Effector memory CD4-positive, alpha-beta T cell (primary cell): ENCODE measurements around the gene CHID1.

Source experiments
- DNase-seq, 3 donors: peaks; one replicate each; pipeline ENCODE4 v3.0.0-alpha.2; 2020
- H3K27ac ChIP-seq: 2 replicates; pipeline ENCODE4 v1.7.0; 2013; ENCODE audit warnings: mild to moderate bottlenecking, low read length, moderate library complexity; ENCODE audit not compliant: insufficient read depth, poor library complexity, severe bottlenecking
- H3K27me3 ChIP-seq: replicated peaks from 2 replicates; pipeline ENCODE4 v1.7.0; 2013; ENCODE audit warnings: mild to moderate bottlenecking, low read length; ENCODE audit not compliant: insufficient read depth, control insufficient read depth, poor library complexity, severe bottlenecking
- H3K36me3 ChIP-seq: 2 replicates; pipeline ENCODE4 v1.7.0; 2013; ENCODE audit warnings: mild to moderate bottlenecking, low read length, moderate library complexity; ENCODE audit not compliant: control insufficient read depth, insufficient read depth
- H3K4me1 ChIP-seq: 2 replicates; pipeline ENCODE4 v1.7.0; 2013; ENCODE audit warnings: low read length, mild to moderate bottlenecking; ENCODE audit not compliant: control insufficient read depth, insufficient read depth, poor library complexity, severe bottlenecking
- H3K4me3 ChIP-seq: 2 replicates; pipeline ENCODE4 v1.7.0; 2013; ENCODE audit warnings: low read length, low read depth, mild to moderate bottlenecking; ENCODE audit not compliant: insufficient read depth, poor library complexity, severe bottlenecking
- H3K9me3 ChIP-seq: 2 replicates; pipeline ENCODE4 v1.7.0; 2013; ENCODE audit warnings: mild to moderate bottlenecking, low read length, moderate library complexity; ENCODE audit not compliant: control insufficient read depth

Gene CHID1

GRCh38 chr11:924406-925157 lies 14.0 kb upstream of the CHID1 start:
- DNase-seq, result no peak
- Histone ChIP-seq H3K9me3 (no peaks in the 10 kb centered on the region), H3K36me3 (no peaks in the 10 kb centered on the region), H3K4me1 (peaks cover 31% of the 10 kb centered on the region), H3K27me3 (no peaks in the 10 kb centered on the region), H3K27ac (no peak overlapping the region), H3K4me3 (no peak overlapping the region)

GRCh38 chr11:923691-924405 lies 13.2 kb upstream of the CHID1 start:
- H3K4me1 ChIP-seq, result peaks cover 25% of the 10 kb centered on the region
- H3K9me3 ChIP-seq, result no peaks in the 10 kb centered on the region
- no peaks in the 10 kb centered on the region for H3K27me3 ChIP-seq
- H3K27ac ChIP-seq, result no peak overlapping the region
- no peak for DNase-seq
- H3K4me3 ChIP-seq, result no peak overlapping the region
- H3K36me3 ChIP-seq, result no peaks in the 10 kb centered on the region

- no peak overlapping the region for H3K27ac ChIP-seq
- peaks cover 8% of the 10 kb centered on the region for H3K4me1 ChIP-seq
- no peaks in the 10 kb centered on the region for H3K9me3 ChIP-seq
- no peaks in the 10 kb centered on the region for H3K27me3 ChIP-seq
- DNase-seq, result no peak
- no peaks in the 10 kb centered on the region for H3K36me3 ChIP-seq
- H3K4me3 ChIP-seq, result no peak overlapping the region
These were observed 11.5 kb upstream of the CHID1 start for GRCh38 chr11:921921-922678.

DNA sequence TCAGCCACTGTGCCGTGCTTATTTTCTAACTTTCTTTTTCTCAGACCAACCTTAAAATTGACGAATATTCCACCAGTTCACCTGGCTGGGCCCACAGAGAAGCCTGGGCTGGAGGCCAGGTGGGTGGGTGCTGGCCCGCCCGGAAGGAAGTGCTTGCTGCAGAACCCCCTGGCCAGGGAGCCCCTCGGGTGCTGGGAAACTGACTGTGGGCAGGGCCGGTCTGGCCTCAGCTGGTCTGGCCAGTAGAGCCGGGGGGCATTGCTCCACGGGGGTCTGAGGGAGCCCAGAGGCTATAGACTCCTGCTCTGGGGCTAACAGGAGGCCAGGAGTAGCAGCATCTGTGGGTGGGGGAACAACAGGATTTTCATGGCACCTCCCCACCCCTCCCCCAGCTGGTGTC lies 6.8 kb upstream of the CHID1 start:
- Histone ChIP-seq H3K4me1 (no peaks in the 10 kb centered on the region), H3K27me3 (no peaks in the 10 kb centered on the region), H3K27ac (no peak overlapping the region), H3K4me3 (no peak overlapping the region), H3K36me3 (no peaks in the 10 kb centered on the region), H3K9me3 (no peaks in the 10 kb centered on the region)
- DNase-seq, result no peak

DNA sequence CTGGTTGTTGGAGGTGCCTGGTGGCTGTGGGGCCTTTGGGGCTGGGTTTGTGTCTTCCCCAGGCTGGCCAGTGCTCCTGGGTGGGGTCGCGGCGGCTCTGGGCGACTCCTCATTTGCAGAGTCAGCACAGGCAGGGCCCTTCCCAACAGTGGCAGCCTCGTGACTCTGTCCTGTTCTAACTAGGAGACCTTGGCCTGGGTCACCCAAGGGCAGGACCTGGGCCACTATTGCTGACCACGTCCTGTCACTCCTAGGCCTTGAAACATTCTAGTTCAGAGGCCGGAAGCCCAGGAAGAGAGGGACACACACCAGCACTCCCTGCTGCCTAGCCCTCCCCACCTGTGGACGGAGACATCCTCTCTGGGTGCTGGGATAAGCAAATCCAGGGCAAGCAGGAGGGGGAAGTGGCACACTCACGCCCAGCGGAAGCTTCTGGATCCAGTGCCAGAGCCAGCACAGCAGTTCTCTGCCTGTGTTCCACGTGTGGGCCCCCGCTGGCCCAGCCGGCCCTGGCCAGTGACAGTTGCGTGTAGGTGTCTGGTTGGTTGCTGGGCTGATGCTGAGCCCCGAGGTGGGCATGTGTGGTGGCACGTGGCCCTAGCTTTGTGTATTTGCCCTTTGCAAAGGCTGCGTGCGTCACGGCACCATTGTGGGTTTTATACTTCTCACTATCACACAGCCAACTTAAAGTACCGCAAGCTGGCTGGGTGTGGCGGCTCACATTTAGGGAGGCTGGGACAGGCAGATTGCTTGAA lies 4.3 kb upstream of the CHID1 start:
- DNase-seq, result no peak

DNA sequence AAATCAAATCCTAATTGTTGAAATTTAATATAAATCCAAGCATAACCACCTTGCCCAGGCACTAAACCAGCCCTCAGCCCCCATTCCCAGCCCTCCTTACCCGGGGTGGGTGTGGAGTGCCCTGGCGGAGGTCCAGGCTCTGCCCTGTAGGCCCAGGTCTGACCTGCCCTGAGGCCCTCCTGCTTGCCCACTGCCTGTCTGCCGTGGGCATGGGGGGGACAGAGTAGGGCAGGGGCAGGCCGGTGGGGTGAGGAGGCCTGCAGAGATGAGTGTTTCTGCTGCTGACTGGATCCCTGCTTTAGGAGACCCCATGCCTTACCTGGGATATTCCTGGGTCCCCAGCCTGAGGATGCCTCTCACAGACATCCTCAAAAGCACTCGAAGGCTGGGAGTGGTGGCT lies 3.6 kb upstream of the CHID1 start:
- Histone ChIP-seq H3K36me3 (no peaks in the 10 kb centered on the region), H3K27me3 (no peaks in the 10 kb centered on the region), H3K4me3 (no peak overlapping the region), H3K27ac (no peak overlapping the region), H3K9me3 (no peaks in the 10 kb centered on the region), H3K4me1 (peaks cover 17% of the 10 kb centered on the region)
- DNase-seq, result no peak

More for the DNA sequence above, 4.3 kb upstream of the CHID1 start:
- no peaks in the 10 kb centered on the region for H3K27me3 ChIP-seq
- H3K36me3 ChIP-seq, result no peaks in the 10 kb centered on the region
- H3K4me1 ChIP-seq, result peaks cover 11% of the 10 kb centered on the region
- no peak overlapping the region for H3K27ac ChIP-seq
- H3K9me3 ChIP-seq, result no peaks in the 10 kb centered on the region
- no peak overlapping the region for H3K4me3 ChIP-seq

DNA sequence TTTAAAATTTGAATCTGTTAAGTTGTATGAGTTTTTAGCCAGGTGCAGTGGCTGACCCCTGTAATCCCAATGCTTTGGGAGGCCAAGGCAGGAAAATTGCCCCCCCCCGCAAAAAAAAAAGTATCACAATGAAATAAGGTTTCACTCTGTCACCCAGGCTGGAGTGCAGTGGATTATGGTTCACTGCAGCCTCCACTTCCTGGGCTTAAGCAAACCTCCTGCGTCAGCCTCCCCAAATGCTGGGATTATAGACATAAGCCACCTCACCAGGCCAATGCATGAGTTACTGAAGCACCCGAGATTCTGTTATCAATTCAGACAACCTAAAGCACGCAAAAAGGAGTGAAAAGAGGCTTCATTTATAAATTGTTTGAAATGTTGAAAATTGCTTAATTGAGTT lies 2.4 kb upstream of the CHID1 start:
- Histone ChIP-seq H3K36me3 (no peaks in the 10 kb centered on the region), H3K27me3 (no peaks in the 10 kb centered on the region), H3K4me3 (no peak overlapping the region), H3K4me1 (peaks cover 18% of the 10 kb centered on the region), H3K27ac (no peak overlapping the region), H3K9me3 (no peaks in the 10 kb centered on the region)
- no peak for DNase-seq

- DNase-seq, result no peak
- Histone ChIP-seq H3K9me3 (no peaks in the 10 kb centered on the region), H3K4me1 (peaks cover 18% of the 10 kb centered on the region), H3K36me3 (no peaks in the 10 kb centered on the region), H3K27me3 (no peaks in the 10 kb centered on the region), H3K27ac (no peak overlapping the region), H3K4me3 (no peak overlapping the region)
These were observed 1.7 kb upstream of the CHID1 start for GRCh38 chr11:912266-912665.

DNA sequence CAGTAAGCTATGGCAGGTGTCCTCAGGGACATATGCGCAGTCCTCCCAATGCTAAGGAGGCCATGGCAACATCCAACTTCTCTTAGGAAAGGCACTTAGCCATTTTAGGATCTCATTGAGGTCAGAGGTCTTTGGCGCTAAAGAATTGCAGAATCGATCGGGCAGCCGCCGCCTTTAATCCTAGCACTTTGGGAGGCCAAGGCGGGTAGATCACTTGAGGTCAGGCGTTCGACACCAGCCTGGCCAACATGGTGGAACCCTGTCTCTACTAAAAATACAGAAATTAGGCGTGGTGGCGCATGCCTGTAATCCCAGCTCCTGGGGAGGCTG lies 1.2 kb upstream of the CHID1 start:
- no peaks in the 10 kb centered on the region for H3K27me3 ChIP-seq
- H3K36me3 ChIP-seq, result no peaks in the 10 kb centered on the region
- H3K4me1 ChIP-seq, result peaks cover 18% of the 10 kb centered on the region
- H3K27ac ChIP-seq, result no peak overlapping the region
- peak overlapping the region; percentile 95 for H3K4me3 ChIP-seq
- no peak for DNase-seq
- no peaks in the 10 kb centered on the region for H3K9me3 ChIP-seq
